Measurements from ENCODE around the gene ZNF143.
"Not testable (repeated sequence)": the region's sequence is repeated elsewhere in the genome, so short reads cannot be mapped to it uniquely, and the experiment has no call there.

ZNF143 gene

DNA sequence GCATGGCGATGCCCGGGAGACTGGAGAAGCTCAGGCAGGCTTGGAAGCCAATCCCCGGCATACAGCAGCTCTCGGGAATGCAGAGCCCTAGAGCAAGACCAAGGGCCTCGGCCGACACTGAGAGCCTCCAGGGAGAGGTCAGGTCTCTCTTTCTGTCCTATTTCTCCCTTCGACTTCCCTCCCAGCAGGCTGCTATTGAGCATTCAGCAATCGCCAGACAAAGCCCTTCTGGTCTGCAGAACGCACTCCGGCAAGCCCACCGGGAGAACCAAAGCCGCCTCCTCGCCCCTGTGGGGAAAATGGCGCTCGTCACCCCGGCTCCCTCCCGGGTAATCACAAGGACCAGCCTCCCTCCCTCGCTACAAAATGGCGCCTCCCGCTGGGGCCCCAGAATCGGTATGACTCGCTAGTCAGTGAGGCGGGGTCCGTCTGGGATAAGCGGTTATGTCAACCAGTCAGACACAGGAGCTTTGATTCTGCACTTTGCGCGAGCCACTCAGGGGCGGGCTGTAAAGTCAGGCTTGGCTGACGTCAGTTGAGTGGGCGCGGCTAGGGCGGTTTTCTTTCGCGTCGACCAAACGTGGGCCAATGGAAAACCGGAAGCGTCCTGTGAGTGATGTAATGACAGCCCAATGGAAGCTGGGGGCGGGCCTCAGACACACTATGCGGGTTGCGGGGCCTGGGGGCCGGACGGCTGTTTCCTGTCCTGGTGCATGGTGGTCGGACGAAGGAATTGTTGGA lies at the start of gene ZNF143:
Gene ZNF143 (plus strand): TSS at position 691 of the 741 bp plus-strand sequence. CDS start 10,297 bp downstream, outside the sequence.
- intact Hi-C loops (cut with DNase I), result loop anchor here (5.0 kb wide), 1 partner anchor 73 kb away; no protein-coding TSS in a partner anchor
- DNase-seq, result peak; percentile 99 to 100 (median 100)

DNA sequence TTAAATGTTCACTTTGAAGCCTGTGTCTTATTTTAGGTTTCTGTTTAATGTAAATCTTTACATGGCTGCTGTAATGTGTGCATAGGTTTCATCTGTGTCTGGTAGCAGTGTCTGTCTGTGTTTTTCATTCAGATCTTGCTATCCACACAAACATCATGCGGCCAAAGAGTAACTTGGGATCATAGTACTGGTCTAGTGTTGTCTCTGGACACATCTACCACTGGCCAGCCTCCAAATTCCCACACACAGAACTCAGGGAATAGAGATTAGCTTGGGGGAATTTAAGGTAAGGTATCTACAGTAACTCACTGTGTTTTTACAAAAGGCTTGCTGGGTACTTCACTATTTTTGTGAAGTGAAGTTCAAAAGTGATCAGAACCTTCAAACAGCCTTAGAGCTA lies 32.1 kb upstream of the ZNF143 start:
- intact Hi-C loops (cut with DNase I), result no loop called here
- no peak for DNase-seq

DNA sequence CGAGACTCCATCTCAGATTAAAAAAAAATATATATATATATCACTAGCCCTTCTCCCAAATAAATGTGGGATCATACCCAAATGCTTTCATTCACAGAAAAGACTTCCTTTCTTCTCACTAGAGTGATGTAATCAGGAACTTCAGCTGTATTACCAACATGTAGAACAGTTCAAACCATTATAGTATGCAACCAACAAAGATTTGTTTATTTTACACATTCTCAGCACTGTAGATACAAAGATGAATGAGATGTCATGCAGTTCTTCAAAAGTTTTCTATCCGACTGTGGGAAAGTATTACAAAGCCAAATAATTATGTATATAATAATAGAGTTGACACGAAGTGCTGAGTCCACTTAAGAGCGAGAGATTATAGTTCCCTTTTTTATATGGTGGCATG lies 22.2 kb upstream of the ZNF143 start:
- DNase-seq, result no peak
- intact Hi-C loops (cut with DNase I), result no loop called here

DNA sequence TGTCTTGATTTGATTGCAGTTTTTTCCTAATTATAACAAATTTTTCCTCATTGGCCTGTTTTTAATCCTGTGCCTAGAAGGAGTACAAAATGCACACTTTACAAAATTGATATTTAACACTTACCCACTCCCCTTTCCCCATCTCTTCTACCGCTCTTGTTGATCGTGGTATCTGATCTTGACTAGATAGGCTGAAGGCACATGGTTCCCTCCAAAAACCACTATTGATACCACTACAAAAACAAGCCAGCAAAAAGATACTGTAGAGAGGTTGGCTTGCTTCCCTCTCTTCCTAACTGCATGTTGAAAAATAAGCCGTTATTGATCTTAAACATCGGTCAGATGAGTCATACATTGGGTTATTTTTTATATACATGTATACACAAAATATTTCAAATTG lies 14.6 kb upstream of the ZNF143 start:
- no peak for DNase-seq
- intact Hi-C loops (cut with DNase I), result no loop called here

DNA sequence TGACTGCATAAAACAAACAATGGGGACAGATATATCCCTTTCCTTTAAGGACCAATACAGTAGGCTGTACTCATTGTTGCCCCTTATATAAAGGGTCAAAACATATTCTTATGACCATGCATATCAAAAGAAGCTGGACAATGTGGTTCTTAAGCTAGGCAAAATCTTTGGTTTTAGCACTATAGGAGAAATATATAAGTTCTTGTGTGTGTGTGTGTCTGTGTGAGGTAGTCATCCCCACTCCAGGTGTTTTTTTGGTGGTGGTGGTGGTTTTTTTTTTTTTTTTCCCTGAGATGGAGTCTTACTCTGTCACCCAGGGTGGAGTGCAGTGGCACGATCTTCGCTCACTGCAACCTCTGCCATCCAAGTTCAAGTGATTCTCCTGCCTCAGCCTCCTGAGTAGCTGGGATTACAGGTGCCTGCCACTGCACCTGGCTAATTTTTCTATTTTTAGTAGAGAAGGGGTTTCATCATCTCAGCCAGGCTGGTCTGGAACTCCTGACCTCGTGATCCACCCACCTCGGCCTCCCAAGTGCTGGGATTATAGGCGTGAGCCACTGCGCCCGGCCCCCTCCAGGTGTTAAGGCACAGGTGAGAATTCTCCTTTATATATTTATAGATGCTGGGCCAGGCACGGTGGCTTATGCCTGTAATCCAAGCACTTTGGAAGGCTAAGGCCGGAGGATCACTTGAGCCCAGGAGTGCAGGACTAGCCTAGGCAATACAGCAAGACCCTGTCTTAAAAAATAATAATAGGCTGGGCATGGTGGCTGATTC lies 12.0 kb upstream of the ZNF143 start:
- intact Hi-C loops (cut with DNase I), result no loop called here
- no peak for DNase-seq

DNA sequence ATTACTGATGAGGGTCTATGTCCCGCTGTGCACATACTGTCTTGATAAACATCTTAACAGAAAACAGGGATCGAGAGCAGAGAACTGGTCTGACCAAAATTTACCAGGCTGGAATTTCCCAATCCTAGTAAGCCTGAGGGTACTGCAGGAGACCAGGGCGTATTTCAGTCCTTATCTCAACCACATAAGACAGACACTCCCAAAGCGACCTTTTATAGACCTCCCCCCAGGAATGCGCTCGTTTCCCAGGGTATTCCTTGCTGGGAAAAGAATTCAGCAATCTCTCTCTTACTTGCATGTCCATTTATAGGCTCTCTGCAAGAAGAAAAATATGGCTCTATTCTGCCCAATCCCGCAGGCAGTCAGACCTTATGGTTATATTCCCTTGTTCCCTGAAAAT lies 8.8 kb upstream of the ZNF143 start:
- DNase-seq; intact Hi-C loops (cut with DNase I): not testable (repeated sequence)

DNA sequence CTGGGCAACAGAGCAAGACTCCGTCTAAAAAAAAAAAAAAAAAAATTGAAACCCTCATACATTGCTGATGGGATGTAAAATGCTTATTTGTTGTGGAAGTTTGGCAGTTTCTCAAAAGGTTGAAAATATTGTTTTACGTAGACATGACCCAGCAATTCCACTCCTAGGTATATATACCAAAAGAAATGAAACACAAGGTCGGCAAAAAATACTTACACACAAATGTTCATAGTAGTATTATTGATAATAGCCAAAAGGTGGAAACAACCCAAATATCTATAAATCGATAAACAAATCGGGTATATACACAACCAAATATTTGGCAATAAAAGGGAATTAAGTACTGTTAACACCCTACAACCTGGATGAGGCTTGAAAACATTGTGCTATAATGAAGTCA lies 5.1 kb upstream of the ZNF143 start:
- no peak for DNase-seq
- intact Hi-C loops (cut with DNase I), result no loop called here

DNA sequence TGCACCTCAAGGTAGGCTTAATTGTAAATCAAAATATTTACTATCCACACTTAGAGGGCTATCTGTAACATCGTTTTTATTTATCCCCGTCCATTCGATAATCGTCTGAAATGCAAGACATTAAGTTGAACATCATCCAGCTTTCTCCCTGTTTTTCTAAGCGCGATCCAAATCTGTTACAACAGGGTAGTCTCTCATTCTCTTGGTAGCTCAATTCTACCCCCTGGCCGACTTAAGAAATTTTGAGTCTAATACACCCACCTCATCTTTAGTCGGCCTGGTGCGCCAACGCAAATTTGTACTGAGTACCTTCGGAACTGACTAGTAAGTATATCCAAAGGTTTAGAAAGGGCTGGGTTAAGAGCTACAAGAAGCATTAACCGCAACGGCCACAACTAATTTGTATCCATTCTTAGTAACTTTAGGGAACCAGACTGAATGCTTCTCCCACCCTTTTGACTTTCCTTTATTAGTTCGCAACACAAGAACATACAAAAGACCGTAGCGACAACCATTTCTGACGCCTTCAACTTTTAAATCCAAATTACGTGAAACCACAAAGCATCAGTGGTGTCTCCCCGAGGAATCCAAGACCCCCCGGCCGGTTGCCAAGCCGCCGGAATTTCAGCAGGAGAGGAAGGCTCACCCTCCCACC lies 1.0 kb upstream of the ZNF143 start:
- DNase-seq, result peak in 1 of 10 donors; percentile 8
- intact Hi-C loops (cut with DNase I), result loop anchor here (5.0 kb wide), 1 partner anchor 72 kb away; no protein-coding TSS in a partner anchor

DNA sequence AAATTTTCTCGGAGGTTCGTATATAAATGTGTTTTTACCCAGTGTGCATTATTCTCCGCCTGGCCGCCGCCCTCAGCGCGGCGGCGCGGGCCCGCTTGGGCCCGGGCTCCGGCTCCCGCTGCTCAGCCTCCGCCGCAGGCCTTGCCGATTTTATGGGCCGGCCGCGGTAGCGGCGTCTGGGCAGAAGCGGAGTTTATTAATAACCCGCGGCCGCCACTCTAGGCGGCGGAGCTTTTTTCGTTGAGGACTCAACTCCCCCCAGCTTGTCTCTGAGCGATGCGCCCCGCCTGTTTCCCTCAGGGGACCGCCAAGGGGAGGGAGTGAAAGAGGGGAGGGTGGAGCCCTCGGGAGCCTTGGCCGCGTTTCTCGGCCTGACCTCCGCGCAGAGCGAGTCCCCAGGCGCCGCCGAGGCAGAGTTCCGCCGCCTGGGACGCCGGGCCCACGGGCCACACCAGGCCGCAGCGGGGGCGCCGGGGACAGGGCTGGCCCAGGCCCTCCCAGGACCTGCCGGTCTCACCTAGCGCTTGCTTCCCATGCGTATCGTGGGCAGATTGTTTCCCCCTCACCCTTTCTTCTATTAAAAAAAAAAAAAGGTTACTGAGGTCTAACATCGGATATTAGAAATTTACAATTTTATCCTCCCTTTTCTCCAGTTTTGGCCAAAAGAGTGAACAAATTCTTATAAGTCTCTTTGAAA lies 399 bp downstream of the ZNF143 start:
- DNase-seq, result peak; percentile 75 to 97 (median 81)
- intact Hi-C loops (cut with DNase I), result loop anchor here (5.0 kb wide), 1 partner anchor 74 kb away; no protein-coding TSS in a partner anchor

DNA sequence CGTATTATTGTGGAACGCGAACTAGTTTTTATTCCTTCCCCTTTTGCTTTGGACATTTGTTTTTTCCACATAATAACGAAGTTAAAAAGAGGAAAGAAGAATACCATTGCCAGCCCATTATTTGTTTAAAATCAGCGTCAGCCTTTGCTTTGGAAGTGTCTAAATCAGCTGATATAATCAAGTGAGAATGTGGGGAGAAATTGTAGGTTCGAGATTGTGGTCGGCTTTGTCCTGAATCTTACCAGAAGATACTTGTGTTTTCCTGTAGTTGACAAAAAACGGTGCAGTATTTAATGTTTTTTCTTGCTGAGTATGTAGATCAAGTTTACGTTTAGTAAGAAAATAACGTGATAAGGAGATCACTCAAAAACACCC lies 935 bp downstream of the ZNF143 start:
- DNase-seq, result no peak
- intact Hi-C loops (cut with DNase I), result loop anchor here (5.0 kb wide), 1 partner anchor 74 kb away; no protein-coding TSS in a partner anchor

DNA sequence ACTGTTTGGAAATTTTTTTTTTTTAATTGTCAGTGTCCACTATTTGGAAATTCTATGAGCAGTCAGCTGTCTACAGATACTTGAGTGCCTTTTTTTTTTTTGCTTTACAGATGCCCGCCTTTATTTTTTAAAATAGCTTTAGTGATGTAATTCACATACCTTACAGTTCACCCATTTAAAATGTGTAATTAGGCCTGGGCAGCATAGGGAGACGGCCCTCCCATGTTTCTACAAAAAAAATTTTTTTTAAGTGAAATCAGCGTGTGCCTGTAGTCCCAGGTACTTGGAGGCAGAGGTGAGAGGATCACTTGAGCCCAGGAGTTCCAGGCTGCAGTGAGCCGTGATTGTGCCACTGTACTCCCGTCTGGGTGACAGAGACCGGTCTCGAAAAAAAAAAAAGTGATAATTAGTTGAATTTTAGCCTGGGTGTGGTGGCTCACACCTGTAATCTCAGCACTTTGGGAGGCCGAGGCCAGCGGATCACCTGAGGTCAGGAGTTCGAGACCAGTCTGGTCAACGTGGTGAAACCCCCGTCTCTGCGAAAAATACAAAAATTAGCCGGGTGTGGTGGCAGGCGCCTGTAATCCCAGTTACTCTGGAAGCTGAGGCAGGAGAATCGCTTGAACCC lies 1.5 kb downstream of the ZNF143 start:
- intact Hi-C loops (cut with DNase I), result loop anchor here (5.0 kb wide), 1 partner anchor 75 kb away; no protein-coding TSS in a partner anchor
- DNase-seq, result no peak

DNA sequence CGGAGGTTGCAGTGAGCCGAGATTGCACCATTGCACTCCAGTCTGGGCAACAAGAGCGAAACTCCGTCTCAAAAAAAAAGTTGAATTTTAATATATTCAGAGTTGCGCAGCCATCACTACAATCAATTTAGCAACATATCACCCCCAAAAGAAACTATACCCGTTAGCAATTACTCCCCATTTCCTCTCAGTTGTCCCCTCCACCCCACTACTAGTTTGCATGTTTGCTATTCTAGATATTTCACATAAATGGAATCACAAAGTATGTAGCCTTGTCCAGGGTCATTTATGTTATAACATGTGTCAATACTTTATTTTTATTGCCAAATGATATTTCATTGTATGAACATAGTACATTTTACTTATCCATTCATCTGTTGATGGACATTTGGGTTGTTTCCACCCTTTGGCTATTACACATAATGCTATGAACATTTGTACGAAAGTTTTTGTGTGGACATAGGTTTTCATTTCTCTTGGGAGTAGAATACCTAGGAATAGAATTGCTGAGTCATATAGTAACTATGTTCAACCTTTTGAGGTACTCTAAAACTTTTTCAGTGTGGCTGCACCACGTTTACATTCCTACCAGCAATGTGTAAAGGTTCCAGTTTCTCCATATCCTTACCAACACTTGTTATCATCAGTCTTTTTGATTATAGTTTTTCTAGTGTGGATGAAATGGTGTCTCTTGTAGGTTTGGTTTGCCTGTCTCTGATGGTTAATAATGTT lies 2.2 kb downstream of the ZNF143 start:
- DNase-seq, result no peak
- intact Hi-C loops (cut with DNase I), result loop anchor here (5.0 kb wide), 1 partner anchor 76 kb away; no protein-coding TSS in a partner anchor

DNA sequence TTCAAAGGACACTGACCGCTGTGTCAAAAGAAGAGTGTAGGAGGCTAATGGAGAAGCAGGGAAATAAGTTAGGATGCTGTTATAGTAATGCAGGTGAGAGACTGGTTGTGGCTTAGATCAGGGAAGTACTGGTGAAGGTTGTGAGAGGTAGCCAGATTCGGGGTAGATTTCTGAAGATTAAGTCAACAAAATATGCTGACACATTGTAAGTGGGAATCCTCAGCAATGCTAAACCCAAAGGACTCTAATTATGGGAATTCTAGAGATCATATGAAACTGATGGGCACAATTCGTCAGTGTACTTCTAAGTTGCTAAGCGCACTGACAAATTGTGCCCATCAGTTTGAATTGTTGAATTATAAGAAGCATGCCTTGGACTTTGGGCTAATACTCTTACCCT lies 10.0 kb downstream of the ZNF143 start:
- no peak for DNase-seq

DNA sequence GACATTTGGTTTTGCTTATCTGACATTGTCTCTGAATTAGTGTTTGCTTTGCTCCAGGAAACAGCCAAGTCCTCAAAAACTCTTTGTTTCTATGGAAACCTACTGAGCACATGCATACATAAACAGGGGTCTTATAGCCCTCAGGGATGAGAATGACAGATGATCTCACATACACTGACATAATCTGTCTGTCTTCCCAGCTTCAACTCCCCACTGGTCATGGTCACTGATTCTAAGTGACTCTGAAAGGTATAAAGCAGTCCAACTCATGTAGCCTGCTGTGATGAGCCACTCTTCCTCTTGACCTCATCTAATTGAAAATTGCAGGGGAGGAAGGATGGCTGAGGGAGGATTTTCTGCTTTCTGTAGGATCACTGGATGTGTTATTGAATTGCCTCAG lies 12.6 kb downstream of the ZNF143 start:
- intact Hi-C loops (cut with DNase I), result no loop called here
- DNase-seq, result no peak

More for the DNA sequence above, 10.0 kb downstream of the ZNF143 start:
- intact Hi-C loops (cut with DNase I), result no loop called here

DNA sequence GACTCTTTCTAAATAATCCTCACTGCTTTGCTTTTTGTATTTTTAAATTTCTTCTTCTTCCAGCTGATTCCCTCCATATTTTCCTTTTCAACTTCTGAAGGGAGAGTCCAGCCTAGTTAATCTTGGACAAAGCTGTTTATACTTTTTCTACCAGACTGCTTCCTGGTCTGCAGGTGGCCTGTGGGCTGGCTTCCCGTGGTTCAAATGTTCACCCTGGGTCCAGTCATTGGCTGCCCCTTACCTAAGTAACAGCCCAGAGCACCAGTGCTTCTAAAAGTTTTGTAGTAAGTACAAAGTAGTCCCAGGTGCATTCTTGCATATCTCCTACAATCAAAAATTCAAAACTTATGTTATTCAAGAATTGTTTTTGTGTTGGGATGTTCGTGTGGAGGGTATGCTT lies 19.1 kb downstream of the ZNF143 start:
- DNase-seq, result no peak
- intact Hi-C loops (cut with DNase I), result no loop called here

DNA sequence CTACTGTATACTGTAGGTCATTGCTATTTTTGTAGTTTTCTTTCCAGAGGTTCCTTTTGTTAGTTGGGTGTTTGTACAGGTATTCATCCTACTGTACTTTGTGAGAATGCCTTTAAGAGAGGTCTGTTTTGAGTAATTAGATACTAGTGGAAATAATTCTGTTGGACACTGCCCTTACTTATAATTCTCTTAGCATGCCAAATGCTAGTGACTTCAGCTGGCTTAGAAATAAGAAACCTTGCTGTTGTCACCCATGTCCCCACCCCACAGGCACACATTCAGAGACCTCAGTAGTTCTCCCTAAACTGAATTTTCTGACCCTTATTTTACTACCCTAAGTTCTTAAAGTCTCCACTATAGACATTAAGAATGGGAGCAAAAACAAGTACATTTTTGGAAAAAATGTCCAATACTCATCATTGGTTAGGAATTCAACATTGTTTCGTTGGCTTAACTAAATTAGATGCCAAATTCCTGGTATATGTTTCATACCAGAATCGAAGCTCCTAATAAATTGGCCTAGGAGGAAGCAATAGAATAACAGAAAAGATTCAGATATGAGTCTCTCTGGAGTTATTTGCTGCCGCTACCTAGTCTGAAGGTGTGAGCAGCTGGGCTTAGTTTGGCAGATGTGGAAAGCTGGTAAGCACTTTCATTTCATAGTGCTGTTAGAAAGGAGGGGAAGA lies 28.4 kb downstream of the ZNF143 start:
- intact Hi-C loops (cut with DNase I), result no loop called here
- no peak for DNase-seq

DNA sequence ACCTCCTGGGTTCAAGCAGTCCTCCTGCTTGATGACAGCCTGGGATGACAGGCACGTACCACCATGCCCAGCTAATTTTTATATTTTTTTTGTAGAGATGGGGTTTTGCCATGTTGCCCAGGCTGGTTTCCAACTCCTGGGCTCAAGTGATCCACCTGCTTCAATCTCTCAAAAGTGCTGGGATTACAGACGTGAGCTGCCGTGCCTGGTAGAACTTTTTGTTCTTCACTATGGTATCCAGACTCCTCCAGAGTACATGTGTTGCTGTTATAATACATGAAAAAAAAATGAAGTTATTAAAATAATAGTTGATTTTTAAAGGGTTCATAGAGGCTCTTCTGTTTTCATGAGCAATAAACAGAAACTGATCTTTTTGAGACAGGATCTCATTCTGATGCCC lies 29.6 kb downstream of the ZNF143 start:
- intact Hi-C loops (cut with DNase I), result no loop called here
- DNase-seq, result no peak

DNA sequence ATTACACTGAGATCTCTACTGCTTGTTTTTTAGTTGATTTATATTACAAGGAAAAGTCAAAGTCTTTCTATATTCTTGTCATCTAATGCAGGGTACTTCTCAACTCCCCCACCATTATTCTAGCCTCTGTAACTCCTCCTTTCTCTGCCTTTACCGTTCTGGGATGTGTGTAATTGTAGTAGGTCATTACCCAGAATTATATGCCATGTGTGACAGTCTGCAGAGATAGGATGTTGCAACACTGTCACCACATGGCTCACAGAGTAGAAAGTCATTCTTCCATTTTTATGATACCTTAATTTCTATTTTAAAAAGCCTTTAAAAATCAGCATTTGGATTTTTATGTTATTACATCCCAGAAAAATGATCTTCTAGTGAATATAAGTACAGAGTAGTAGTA lies 32.7 kb downstream of the ZNF143 start:
- DNase-seq, result no peak
- intact Hi-C loops (cut with DNase I), result no loop called here

DNA sequence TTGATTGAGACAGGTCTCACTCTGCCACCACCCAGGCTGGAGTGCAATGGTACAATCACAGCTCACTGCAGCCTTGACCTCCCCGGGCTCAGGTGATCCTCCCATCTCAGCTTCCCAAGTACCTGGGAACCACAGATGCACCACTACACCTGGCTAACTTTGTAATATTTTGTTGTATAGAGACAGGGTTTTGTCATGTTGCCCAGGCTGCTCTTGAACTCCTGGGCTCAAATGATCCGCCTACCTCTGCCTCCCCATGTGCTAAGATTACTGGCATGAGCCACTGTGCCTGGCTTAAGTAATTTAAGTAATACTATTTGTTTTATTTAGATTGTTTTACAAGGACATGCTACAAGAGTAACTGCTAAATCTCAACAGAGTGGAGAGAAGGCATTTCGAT lies 33.5 kb downstream of the ZNF143 start:
- intact Hi-C loops (cut with DNase I), result no loop called here
- DNase-seq, result no peak
